Fibroblast of lung (primary cell): ENCODE measurements around the gene CERCAM.

Experiments used
- EZH2 ChIP-seq: IDR thresholded peaks from 2 replicates; pipeline ENCODE4 v1.5.1; 2012; ENCODE audit warnings: low read length, control low read depth, mild to moderate bottlenecking; ENCODE audit errors: missing control alignments
- TF ChIP-seq, protein P1 (sequence below), 2 donors: IDR thresholded peaks in 1 of 2; conservative IDR thresholded peaks in 1 of 2; 1 replicate in 1 of 2; 2 replicates in 1 of 2; pipeline ENCODE4 v1.5.1; 2011 to 2012; ENCODE audit warnings: low read length in 2 of 2, control low read depth in 1 of 2, inconsistent platforms in 1 of 2, low read depth in 1 of 2, mild to moderate bottlenecking in 1 of 2

DNA sequence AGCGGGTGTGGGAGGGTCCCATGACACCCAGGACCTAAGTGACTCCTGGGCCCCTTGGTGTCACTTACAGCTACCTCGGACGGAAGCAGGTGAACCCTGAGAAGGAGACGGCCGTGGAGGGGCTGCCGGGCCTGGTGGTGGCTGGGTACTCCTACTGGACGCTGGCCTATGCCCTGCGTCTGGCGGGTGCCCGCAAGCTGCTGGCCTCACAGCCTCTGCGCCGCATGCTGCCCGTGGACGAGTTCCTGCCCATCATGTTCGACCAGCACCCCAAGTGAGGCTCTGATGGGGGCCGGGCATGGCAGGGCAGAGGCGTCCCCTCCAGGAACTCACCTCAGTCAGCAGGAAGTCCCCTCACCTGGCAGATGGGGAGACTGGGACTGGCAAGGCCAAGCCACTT lies 13.7 kb downstream of the CERCAM start:
- TF ChIP-seq, protein P1, sequence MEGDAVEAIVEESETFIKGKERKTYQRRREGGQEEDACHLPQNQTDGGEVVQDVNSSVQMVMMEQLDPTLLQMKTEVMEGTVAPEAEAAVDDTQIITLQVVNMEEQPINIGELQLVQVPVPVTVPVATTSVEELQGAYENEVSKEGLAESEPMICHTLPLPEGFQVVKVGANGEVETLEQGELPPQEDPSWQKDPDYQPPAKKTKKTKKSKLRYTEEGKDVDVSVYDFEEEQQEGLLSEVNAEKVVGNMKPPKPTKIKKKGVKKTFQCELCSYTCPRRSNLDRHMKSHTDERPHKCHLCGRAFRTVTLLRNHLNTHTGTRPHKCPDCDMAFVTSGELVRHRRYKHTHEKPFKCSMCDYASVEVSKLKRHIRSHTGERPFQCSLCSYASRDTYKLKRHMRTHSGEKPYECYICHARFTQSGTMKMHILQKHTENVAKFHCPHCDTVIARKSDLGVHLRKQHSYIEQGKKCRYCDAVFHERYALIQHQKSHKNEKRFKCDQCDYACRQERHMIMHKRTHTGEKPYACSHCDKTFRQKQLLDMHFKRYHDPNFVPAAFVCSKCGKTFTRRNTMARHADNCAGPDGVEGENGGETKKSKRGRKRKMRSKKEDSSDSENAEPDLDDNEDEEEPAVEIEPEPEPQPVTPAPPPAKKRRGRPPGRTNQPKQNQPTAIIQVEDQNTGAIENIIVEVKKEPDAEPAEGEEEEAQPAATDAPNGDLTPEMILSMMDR (conservative IDR thresholded peaks at IDR 0.05 in 1 of 2, IDR thresholded peaks at IDR 0.05 in 1 of 2; ENCODE audit: low read depth in 1 of 2, low read length in 2 of 2), result no peak
- TF ChIP-seq EZH2, result no peak
